ENCODE data around the gene EP300. TPM values are rescaled to one million over a fixed set of nuclear protein-coding genes. Genes with fewer than 3 reads are reported as not detected.

The EP300 gene
- 13.2 to 22.3 TPM (median 18.9 TPM) in 5 replicates for total RNA-seq (2022; extraction: Qiagen RNA extraction; ENCODE audit: low read depth)

DNA sequence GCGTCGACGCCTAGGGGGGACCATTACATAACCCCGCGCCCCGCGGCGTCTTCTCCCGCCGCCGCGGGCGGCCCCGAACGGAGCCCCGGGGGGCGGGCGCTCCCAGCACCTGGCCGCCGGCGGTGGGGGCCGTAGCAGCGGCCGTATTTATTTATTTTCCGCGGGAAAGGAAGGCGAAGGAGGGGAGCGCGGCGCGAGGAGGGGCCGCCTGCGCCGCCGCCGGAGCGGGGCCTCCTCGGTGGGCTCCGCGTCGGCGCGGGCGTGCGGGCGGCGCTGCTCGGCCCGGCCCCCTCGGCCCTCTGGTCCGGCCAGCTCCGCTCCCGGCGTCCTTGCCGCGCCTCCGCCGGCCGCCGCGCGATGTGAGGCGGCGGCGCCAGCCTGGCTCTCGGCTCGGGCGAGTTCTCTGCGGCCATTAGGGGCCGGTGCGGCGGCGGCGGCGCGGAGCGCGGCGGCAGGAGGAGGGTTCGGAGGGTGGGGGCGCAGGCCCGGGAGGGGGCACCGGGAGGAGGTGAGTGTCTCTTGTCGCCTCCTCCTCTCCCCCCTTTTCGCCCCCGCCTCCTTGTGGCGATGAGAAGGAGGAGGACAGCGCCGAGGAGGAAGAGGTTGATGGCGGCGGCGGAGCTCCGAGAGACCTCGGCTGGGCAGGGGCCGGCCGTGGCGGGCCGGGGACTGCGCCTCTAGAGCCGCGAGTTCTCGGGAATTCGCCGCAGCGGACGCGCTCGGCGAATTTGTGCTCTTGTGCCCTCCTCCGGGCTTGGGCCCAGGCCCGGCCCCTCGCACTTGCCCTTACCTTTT is at the start of gene EP300:
EP300 (plus strand) TSS at position 570 of the 795 bp plus-strand sequence. CDS start 413 bp downstream, outside the sequence.

DNA sequence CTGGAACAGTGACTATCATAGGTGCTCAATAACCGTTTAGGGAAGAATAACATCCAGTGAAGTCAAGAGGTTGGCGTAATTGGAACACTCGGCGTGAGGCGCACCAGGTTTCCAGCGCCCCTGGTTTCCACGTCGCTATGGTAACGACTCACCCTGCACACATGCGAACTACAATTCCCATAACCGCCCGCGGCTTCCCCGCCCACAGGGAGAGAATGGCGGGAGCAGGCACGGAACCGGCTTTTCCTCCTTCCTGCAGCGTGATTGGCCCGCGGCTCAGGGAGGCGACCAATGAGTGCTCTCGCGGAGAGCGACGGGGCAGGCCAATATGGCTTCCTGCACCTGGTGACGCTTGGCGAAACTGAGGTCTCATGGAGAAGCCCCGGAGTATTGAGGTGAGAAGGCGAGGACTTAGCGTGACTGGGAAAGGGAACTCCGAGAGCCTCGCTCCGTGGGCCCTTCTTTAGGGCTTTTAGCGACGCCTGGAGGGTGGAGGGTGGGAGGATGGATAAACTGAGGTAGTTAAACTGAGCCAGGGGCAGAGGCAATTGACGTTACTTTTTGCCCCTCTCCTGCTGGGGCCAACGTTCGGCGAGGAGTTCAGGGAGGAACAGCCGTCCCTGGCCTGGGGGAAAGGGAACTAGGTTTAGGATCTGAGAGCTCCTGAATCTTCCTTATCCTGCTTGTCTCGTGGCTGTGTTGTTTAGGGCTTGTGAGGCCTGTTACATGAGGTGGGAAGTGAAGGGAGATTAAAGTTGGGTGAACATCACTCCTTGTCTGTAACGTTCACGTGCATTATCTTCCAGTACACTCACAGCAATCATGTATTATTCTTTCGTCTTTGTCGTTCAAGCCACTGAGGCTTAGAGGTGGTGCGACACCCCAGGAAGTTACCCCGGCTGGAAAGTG is 112.9 kb downstream of the EP300 start, which contains the start of gene L3MBTL2:
L3MBTL2 (plus strand) TSS at position 321 of the 909 bp plus-strand sequence; CDS start at position 372, 51 bp downstream.

Other genes with a start within 250 kb of the EP300 start
- gene ST13, start 236.0 kb upstream of the EP300 start, total RNA-seq (2022; extraction: Qiagen RNA extraction; ENCODE audit: low read depth), result 156 to 166 TPM (median 162 TPM) in 5 replicates
- gene XPNPEP3, start 235.4 kb upstream of the EP300 start, total RNA-seq (2022; extraction: Qiagen RNA extraction; ENCODE audit: low read depth), result 7.9 to 11.9 TPM (median 8.2 TPM) in 5 replicates
- not detected in 5 replicates for gene DNAJB7, start 230.5 kb upstream of the EP300 start, total RNA-seq (2022; extraction: Qiagen RNA extraction; ENCODE audit: low read depth)
- gene RBX1, start 141.2 kb upstream of the EP300 start, total RNA-seq (2022; extraction: Qiagen RNA extraction; ENCODE audit: low read depth), result 54.2 to 56.0 TPM (median 54.7 TPM) in 5 replicates
- gene L3MBTL2, start 112.7 kb downstream of the EP300 start, total RNA-seq (2022; extraction: Qiagen RNA extraction; ENCODE audit: low read depth), result 18.1 to 20.3 TPM (median 18.5 TPM) in 5 replicates
- not detected in 5 replicates for gene CHADL, start 148.3 kb downstream of the EP300 start, total RNA-seq (2022; extraction: Qiagen RNA extraction; ENCODE audit: low read depth)
- gene RANGAP1, start 193.6 kb downstream of the EP300 start, total RNA-seq (2022; extraction: Qiagen RNA extraction; ENCODE audit: low read depth), result 68.6 to 88.5 TPM (median 87.4 TPM) in 5 replicates
- 18.6 to 24.5 TPM (median 23.7 TPM) in 5 replicates for gene ZC3H7B, start 208.9 kb downstream of the EP300 start, total RNA-seq (2022; extraction: Qiagen RNA extraction; ENCODE audit: low read depth)

Measured in A549 treated with GW870086 at 1 μM for 4 hours (cell line).